Right atrium auricular region (tissue), 2 donors: ENCODE data around the gene FGF14. TPM values are rescaled to one million over a fixed set of nuclear protein-coding genes. Genes with fewer than 3 reads are reported as not detected.

Experiments
- DNase-seq: peaks from one replicate; pipeline ENCODE4 v3.0.0-alpha.2; 2019; ENCODE audit warnings: low spot score
- H3K27ac ChIP-seq, 2 donors: fragments of 200-600 bp; sonication (generic); 1 replicate in 1 of 2; 2 replicates in 1 of 2; pipeline ENCODE4 v1.5.1; 2016 to 2019
- H3K27me3 ChIP-seq, 2 donors: fragments of 200-600 bp; sonication (generic); one replicate each; pipeline versions ENCODE4 v1.5.1 to v1.6.0; 2017 to 2019
- H3K36me3 ChIP-seq: fragments of 200-600 bp; sonication (generic); one replicate; pipeline ENCODE4 v1.5.1; 2016
- H3K4me1 ChIP-seq, 2 donors: fragments of 200-600 bp; sonication (generic); one replicate each; pipeline versions ENCODE4 v1.5.1 to v1.6.0; 2017 to 2019
- H3K4me3 ChIP-seq, 2 donors: fragments of 200-600 bp; sonication (generic); 1 replicate in 1 of 2; 2 replicates in 1 of 2; pipeline ENCODE4 v1.5.1; 2017 to 2019; ENCODE audit warnings: mild to moderate bottlenecking in 1 of 2, moderate library complexity in 1 of 2
- H3K9me3 ChIP-seq, 2 donors: fragments of 200-600 bp; sonication (generic); one replicate each; pipeline ENCODE4 v1.5.1; 2019
- CTCF ChIP-seq, 2 donors: fragments of 200-600 bp; sonication (generic); IDR thresholded peaks; one replicate each; pipeline ENCODE4 v1.5.1; 2019; ENCODE audit warnings: antibody characterized with exemption in 2 of 2
- total RNA-seq, 2 donors: library from RNA; depleted of rRNA; stranded (reverse); fragments of >200 nt; gene quantifications; one replicate each; pipeline ENCODE4 v1.1.0, GENCODE V29; 2016

The FGF14 gene
- total RNA-seq, 2 donors from 2014 or later: 1.3 to 1.7 TPM

DNA sequence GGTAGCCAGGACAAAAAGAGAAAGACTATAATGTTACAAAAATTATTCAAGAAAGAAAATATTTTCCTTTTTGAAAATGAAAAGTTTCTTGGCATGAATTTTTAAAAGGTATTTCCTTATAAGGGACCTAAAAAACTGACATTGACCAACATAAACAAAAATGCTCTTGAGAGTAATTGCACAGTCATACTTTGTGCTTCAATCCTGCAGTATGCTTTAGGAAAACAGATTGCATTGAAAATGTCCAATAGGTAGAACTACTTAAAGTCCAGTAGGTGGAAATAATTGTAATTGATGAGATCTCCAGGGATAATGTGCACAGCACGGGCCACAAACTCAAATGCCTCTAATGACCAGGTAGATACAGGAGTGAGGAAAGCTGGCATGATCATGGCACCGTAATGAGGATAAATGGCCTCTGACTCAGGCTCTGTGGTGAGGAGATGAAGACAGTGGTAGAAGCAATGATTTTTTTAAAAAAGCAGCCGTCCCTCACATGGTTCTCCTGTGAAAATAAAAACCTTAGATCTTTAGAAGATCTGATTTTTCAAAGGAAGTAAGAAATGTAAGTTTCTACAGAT lies 671.3 kb downstream of the FGF14 start:
- TF ChIP-seq CTCF (IDR thresholded peaks at IDR 0.05): no peak

DNA sequence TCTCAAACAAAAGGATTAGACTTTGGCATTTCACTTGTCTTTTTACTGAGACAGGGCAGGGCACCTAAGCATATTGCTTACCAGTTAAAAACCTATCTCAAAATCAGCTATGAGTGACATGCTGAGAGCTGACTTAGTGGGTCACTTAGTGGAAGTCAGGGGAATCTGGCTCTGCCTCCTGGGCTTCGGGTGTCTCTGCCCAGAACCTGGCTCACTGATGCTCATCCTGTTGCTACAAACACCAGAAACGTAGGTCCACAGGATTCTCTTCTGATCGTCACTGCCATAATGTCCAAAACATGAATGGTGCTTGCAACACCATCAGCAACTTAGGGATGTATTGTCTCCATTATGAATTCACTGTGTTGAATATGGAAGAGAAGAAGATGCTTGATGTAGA lies 673.2 kb downstream of the FGF14 start:
- Histone ChIP-seq H3K9me3 (no peaks in the 10 kb centered on the region), H3K27me3 (no peaks in the 10 kb centered on the region), H3K4me3 (no peak overlapping the region), H3K27ac (no peak overlapping the region), H3K4me1 (no peaks in the 10 kb centered on the region), H3K36me3 (no peaks in the 10 kb centered on the region)
- TF ChIP-seq CTCF (IDR thresholded peaks at IDR 0.05): no peak
- DNase-seq: no peak

More for the DNA sequence above, 671.3 kb downstream of the FGF14 start:
- Histone ChIP-seq H3K9me3 (no peaks in the 10 kb centered on the region), H3K27me3 (no peaks in the 10 kb centered on the region), H3K36me3 (no peaks in the 10 kb centered on the region), H3K27ac (no peak overlapping the region), H3K4me3 (no peak overlapping the region), H3K4me1 (no peaks in the 10 kb centered on the region)
- no peak for DNase-seq

GRCh38 chr13:101728021-101728420 lies 673.8 kb downstream of the FGF14 start:
- H3K4me1 ChIP-seq: no peaks in the 10 kb centered on the region
- no peaks in the 10 kb centered on the region for H3K27me3 ChIP-seq
- no peak overlapping the region for H3K4me3 ChIP-seq
- DNase-seq: no peak
- H3K36me3 ChIP-seq: no peaks in the 10 kb centered on the region
- no peak for TF ChIP-seq CTCF (IDR thresholded peaks at IDR 0.05)
- H3K27ac ChIP-seq: no peak overlapping the region
- H3K9me3 ChIP-seq: no peaks in the 10 kb centered on the region

DNA sequence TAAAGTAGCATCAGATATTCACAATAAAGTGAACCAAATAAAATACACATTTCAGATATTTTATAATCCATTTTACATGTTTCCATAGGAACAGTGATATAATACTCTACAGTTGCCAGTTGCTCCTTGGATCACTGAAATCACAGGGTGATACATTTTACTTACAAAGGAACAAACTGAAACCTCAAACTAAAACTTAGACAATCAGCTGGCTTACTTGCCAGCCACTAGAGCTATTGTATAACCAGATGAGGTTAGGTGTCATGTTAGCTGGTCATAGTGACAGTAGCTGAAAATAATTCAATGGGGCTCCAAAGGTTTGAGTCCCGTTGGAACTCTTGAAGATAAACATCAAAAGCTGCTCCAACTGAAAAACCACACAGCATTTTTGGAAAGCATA lies 674.7 kb downstream of the FGF14 start:
- no peaks in the 10 kb centered on the region for H3K4me1 ChIP-seq
- DNase-seq: no peak
- no peak overlapping the region for H3K4me3 ChIP-seq
- H3K27ac ChIP-seq: no peak overlapping the region
- no peaks in the 10 kb centered on the region for H3K27me3 ChIP-seq
- no peaks in the 10 kb centered on the region for H3K9me3 ChIP-seq
- no peak for TF ChIP-seq CTCF (IDR thresholded peaks at IDR 0.05)
- no peaks in the 10 kb centered on the region for H3K36me3 ChIP-seq

DNA sequence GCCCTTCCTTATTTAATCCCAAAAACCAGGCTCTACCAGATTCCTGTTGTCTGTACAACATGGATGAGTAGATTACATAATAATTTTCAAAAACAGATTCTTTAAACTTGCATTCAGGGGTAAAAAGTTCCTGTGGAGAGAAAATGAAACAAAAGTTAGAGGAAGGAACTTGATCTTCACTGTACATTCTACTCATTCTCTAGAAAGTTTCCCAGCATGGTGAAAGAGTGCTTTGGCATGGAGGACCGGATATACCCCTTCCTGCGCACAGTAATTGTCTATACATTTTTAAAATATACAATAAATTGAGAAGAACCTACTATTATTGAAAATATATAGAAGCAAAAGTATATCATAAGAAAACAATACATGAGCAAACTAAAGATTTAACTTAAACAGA lies 675.2 kb downstream of the FGF14 start:
- no peak for TF ChIP-seq CTCF (IDR thresholded peaks at IDR 0.05)
- Histone ChIP-seq H3K4me3 (no peak overlapping the region), H3K4me1 (no peaks in the 10 kb centered on the region), H3K27ac (no peak overlapping the region), H3K36me3 (no peaks in the 10 kb centered on the region), H3K9me3 (no peaks in the 10 kb centered on the region), H3K27me3 (no peaks in the 10 kb centered on the region)
- no peak for DNase-seq

DNA sequence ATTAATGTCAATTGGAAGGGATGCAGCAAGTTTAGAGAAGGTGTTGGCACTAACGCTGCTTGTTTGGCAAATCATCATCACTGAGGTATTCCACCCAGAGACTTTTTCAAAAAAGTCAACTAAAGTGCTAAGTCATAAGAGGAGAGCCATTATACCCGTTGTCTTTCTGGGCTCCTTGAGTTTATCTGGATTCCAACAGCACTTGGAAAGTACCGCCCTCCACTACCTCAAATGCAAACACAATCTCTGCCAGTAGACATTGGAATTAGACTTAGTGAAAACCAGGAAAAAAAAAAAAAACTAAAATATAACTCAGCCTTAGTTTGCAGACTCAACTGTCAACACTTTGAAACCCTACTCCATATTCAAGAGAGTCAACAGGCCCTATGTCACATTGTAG lies 683.4 kb downstream of the FGF14 start:
- DNase-seq: no peak
- H3K36me3 ChIP-seq: no peaks in the 10 kb centered on the region

More for the DNA sequence above, 683.4 kb downstream of the FGF14 start:
- H3K4me1 ChIP-seq: no peaks in the 10 kb centered on the region
- TF ChIP-seq CTCF (IDR thresholded peaks at IDR 0.05): no peak
- H3K9me3 ChIP-seq: no peaks in the 10 kb centered on the region
- H3K4me3 ChIP-seq: no peak overlapping the region
- H3K27me3 ChIP-seq: no peaks in the 10 kb centered on the region
- H3K27ac ChIP-seq: no peak overlapping the region
